HG02970 (cell line): ENCODE measurements around the gene VSX1.

Source experiments
- ATAC-seq: cut with Tn5 transposase; IDR thresholded peaks from one replicate; pipeline ENCODE4 v1.9.1; 2021; ENCODE audit warnings: mild to moderate bottlenecking, moderate library complexity, moderate number of reproducible peaks; ENCODE audit not compliant: unreplicated experiment, low FRiP score

The VSX1 gene

GRCh38 chr20:25081730-25082497 lies at the start of gene VSX1:
TSS of gene VSX1 (minus strand) at chr20:25082141. CDS start at chr20:25082096, 45 bp downstream.
- ATAC-seq = no peak

GRCh38 chr20:25129908-25130307 lies 48.0 kb upstream of the VSX1 start:
- ATAC-seq = no peak

GRCh38 chr20:25129428-25129827 lies 47.5 kb upstream of the VSX1 start:
- ATAC-seq = no peak

- ATAC-seq = no peak
These were observed 46.7 kb upstream of the VSX1 start for GRCh38 chr20:25128649-25129048.

GRCh38 chr20:25127761-25128537 lies 46.0 kb upstream of the VSX1 start:
- no peak for ATAC-seq

- no peak for ATAC-seq
These were observed 44.5 kb upstream of the VSX1 start for GRCh38 chr20:25126204-25127029.

GRCh38 chr20:25125636-25126035 lies 43.7 kb upstream of the VSX1 start:
- ATAC-seq = no peak

GRCh38 chr20:25120920-25121319 lies 39.0 kb upstream of the VSX1 start:
- no peak for ATAC-seq

- ATAC-seq = no peak
These were observed 38.5 kb upstream of the VSX1 start for GRCh38 chr20:25120457-25120856.

GRCh38 chr20:25118529-25118928 lies 36.6 kb upstream of the VSX1 start:
- ATAC-seq = no peak

GRCh38 chr20:25117990-25118389 lies 36.0 kb upstream of the VSX1 start:
- ATAC-seq = no peak

GRCh38 chr20:25116739-25117458 lies 35.0 kb upstream of the VSX1 start:
- ATAC-seq = no peak

GRCh38 chr20:25103526-25103925 lies 21.6 kb upstream of the VSX1 start:
- no peak for ATAC-seq

GRCh38 chr20:25100914-25101313 lies 19.0 kb upstream of the VSX1 start:
- no peak for ATAC-seq

- no peak for ATAC-seq
These were observed 17.7 kb upstream of the VSX1 start for GRCh38 chr20:25099601-25100140.

GRCh38 chr20:25097498-25097897 lies 15.6 kb upstream of the VSX1 start:
- no peak for ATAC-seq

- no peak for ATAC-seq
These were observed 8.8 kb upstream of the VSX1 start for GRCh38 chr20:25090492-25091429.

- ATAC-seq = no peak
These were observed 7.7 kb upstream of the VSX1 start for GRCh38 chr20:25089662-25090061.

- ATAC-seq = no peak
These were observed 7.2 kb upstream of the VSX1 start for GRCh38 chr20:25089096-25089495.
